Stimulated activated CD8-positive, alpha-beta memory T cell treated with anti-CD3 and anti-CD28 coated beads, Interleukin-4, amount 100 ng/mL, for 4 hours (primary cell): Measurements from ENCODE around the gene ELMO1.

Source experiments
- DNase-seq, 2 donors: peaks; one replicate each; pipeline ENCODE4 v3.0.0-alpha.2; 2020; ENCODE audit warnings: low read depth in 2 of 2, low spot score in 1 of 2

Gene ELMO1

DNA sequence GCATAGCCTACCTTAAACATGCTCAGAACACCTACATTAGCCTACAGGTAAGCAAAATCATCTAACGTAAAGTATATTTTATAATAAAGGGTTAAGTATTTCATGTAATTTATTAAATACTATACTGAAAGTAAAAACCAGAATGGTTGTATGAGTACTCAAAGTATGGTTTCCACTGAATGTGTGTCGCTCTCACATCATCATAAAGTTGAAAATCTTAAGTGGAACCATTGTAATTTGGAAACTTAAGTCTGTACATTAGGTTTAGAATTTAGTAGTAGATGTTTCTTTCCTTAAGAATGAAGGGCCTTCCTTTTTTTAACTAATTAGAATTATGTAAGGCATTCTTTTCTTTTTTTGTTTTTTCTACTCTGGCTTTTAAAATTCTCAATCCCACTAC is 484.4 kb downstream of the ELMO1 start:
- no peak for DNase-seq

DNA sequence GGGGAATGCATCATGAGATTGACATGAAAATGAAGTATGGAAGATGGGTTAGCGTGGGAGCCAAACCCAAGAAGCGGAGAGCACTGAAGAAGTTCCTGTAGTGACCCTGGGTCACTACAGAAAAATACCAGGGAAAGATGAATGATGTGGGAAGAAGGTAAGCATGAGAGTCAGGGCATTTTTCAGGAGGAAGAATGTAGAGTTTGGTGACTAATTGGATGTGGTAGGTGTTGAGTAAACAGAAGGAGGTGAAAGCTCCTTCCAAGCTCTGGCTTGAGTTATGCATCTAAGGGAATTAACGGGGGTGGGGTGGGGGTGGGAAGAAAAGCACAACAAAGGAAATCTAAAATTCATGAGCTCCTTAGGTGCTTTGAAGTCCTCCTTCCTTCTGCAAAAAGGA is 486.3 kb downstream of the ELMO1 start:
- no peak for DNase-seq

DNA sequence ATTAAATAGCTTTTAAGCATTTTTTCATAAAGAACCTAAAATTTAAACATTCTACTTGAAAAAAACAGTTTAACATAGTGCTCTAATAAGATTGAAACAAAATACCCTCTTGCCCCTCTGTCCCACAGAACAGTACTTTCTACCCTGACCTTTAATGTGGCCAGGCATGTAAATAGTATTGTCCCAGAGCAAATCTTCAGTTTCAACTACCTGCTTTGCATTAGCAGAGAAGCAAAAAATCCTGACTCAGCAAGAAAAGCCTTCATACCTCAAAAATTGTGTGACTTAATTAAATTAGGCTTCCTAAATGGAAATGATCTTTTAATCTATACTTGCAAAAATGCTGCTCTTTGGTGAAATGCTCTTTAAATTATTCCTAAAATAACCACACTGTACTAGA is 487.0 kb downstream of the ELMO1 start:
- DNase-seq = no peak

DNA sequence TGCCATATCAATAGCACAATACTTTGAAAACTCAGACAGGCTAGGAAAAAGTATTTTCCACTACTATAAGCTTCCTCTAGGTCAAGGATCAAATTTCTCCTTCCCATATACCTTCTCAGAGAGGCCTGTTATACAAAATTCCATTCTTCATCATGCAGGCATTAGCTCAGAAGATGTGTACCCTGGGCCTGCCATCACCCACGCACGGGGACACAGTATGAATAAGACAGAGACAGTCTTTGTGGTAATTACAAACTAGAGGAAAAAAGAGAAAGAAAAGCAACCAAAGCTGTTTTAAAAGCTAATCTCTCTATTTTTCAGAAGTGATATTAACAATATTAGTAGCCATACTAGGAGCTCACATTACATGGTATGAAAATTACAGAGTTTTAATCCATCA is 487.6 kb downstream of the ELMO1 start:
- no peak for DNase-seq

DNA sequence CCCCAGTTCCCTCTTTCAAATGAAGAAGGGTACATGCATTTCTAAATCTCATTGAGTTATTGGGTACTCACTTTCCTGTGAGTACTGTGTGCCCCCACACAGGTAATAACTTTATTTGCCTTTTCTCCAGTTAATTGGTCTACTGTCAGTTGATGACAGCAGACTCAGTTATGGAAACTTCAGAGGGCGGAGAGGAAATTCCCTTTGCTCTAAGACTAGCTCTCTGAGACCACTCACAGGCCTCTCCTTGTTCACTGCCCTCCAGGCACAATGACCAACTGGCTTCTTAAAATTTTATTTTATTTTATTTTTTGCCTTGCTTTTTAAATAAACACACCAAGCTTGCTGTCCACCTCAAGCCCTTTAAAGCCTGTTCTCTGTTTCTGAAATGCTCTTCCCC is 488.6 kb downstream of the ELMO1 start:
- no peak for DNase-seq

DNA sequence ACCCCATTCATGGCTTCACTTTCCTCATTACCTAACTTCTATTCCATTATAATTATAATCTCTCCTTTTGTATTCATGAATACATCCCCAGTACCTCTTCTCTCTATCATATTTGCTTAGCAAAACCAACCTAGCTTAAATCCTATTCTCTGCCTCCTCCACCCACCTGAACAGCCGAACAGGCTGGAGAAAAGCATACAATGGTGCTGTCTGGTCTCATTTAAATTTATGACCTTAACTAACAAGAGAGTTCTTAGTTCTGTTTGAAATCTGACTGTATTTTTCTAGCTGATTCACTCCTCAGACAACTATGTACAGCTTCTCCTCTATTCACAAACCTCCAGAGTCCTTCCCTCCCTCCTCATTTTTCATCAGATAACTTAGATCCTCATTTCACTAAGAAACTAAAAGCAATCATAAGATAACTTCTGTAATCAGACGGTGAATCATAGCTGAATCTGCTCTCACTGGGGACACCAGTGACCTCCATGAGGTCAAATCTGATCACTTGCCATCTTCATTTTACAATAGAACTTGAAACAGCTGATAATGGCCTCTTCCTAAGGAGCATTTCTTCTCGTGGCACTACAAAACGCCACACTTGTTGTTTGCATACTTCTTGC is 490.4 kb downstream of the ELMO1 start:
- DNase-seq = no peak

DNA sequence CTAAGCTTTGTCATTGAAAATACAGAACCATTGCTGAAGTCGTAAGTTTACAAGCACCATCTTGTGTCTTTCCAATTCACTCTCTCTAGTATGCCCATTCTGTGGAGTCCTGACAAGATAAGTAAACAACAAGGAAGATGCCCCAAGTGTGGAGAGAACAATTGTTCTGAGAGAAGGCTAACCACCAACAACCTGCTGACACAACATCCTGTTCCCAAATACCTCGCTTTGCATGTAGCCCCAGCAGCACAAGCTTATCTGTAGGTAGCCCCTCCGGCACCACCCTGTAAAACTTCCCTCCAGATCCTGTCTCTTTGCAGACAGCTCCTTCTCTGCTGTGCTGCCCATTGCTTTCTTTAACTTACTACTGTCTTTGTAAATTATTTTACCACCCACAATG is 491.0 kb downstream of the ELMO1 start:
- DNase-seq = no peak

DNA sequence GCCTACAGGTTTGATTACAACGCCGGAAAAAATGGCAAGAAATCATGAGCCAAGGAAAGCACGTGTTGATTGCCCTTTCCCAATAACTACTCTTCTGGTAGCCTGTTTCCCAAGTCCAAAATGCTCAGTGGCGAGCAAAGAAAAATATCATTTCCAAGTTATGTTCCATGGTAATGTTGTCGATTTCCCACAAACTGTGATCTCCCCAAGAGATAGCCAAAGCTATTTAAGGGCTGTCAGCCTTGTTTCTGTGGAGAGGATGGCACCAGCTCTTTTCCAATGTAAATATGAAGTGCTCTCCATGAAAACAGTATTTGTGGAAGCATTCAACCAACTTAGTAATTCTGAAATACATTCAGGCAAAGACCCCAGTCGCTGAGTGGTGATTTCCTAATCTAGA is 491.9 kb downstream of the ELMO1 start:
- DNase-seq = no peak

DNA sequence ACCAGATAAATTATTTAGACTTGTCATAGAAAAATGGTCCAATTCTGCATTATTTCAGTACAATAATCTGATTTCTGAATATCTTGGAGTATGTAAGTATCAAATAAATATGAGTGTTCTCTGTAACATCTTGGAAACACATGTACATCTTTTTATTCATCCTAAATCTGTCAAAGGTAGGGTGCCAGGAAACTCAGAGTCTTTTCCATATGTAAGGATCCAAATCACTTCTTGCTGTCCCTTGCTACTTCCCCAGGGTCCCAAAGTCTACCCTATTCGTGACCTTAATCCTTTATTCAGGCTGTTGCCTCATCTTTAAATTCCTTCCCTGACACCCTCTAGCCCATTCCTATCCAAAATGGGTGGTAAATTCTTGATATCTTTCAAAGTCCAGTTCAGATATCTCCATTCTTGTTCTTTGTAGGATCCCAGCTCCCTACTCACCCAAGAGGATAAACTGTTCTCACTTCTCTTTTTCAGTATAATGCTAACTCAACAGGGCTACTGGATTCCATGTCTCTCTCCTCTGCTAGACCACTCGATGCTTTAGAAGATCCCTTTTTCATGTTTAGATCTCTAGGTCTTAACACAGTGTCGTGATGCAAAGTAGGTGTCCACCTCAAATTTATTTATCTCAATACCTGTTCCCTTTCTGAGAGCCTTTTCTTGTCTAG is 493.1 kb downstream of the ELMO1 start:
- DNase-seq = no peak

DNA sequence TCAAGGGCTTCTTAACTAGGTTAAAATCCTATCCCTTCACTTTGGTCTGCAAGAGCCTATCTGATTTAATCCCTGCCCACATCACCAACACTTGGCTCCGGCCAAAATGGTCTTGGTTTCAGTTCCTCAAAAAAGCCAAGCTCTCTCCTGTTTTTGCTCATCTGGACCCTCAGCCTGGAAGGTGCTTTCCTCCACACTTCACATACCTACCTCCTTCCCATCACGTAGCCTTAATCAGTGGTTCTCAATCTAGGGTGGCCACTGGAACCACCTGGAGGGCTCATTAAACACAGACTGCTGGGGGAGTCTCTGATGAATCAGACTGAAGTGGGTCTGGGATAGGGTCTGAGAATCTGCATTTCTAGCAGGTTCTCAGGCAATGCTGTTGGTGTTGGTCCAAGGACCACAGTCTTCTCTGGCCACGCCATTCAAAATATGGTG is 497.4 kb downstream of the ELMO1 start:
- no peak for DNase-seq

DNA sequence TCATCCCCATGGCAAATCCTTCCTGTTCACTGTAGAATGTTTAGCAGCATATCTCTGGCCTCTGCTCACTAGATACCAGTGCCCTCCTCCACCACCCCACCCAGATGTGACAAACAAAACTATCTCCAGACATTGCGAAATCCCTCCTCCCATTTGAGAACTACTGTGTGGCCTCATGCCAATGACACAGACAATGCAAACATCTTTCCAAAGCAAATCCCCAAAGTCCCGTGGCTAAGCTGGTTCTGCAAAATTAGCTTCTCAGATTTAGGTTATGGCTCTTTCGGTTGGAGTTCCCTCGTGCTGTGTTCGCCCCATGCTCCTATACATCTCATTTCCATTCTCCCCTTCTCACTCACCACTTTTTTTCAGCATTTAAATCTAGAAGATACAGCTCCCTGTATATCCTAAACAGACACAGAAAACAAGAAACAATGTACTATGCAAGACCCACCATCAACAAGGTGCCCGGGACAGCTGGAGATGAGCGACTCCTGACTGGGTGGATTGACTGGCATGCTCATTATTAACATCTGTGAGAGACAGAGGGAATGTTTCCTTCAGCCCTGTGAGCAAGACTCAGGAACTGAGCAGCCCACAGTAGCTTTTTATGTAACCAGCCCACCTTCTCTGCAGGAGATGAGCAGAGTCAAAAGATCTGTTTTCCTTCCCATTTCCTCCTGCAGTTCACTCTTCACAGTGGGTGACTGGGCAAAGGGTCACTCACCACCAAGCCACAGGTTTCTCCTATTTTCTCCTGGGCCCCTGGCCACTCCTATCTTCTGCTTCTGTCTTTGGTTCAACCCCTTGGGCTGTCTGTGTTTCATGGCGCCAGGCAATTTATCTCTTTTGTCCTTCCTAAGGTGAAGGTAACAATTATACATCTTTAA is 498.7 kb downstream of the ELMO1 start:
- DNase-seq = no peak

DNA sequence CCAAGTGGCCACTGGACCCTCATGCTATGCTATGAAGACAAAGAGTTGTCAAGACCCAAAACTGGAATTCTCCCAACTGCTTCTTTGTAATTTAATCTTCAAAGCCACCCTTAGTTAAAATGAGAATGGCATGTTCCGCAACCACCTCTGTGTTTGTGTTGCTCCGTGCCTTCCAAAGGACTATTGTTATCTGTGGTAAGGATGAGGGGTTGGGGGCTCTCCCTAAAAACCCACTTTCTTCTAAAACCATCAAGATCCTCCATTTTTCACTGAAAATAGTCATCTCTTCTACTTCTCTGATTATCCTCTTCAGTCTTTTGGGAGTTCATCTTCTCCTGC is 502.3 kb downstream of the ELMO1 start:
- no peak for DNase-seq

DNA sequence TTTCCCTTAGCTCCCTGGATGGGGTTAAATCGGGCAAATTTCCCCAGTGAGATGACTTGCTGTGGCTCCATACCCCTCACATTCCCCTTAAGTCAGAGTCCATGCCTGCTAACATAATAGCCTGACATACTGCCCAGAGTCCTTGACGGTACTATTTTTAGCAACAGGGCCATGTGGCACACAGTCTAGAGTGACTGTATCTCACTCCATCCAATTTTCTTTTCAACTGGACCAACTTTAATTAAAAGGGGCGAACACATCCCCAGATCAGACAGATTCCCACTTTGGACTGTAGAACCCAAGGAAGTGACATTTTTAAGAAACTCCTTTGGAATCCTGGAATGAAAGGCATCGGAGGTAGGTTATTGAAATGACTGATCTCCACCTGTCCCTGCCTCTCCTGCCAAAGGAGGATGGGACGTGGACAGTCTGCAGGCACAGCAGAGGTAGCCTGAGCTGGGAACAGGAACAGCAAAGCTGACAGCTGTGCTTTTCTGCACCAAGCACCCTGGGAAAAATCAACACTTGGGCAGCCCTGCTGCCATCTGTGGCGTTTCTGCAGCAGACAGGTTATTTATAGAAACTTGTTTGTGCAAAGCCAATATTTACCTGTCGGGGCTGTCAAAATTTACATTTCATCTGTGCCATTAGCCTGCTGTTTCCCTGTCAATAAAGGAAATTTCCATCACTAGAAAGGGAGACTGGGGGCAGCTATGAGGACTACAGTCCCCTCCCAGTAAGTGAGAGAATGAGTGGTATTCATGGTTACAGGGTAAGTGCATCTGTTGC is 502.9 kb downstream of the ELMO1 start:
- no peak for DNase-seq

DNA sequence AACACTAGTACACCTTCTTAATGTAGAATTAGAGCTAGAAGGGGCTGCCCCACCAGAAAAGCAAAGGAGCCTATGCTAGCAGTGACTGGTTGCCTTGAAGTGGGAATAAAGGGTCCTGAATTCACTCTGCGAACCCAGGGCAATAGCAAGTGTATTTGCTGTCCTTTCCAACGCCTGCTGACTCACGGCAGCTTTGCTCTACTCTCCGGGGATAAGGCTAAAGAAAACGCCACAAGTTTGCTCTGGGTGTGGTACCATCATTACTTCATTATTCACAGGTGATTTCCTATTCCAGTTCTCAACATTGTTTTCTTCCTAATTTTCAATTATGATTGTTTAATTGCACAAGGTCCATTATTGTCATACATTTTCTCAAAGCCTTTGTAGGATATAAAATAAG is 503.8 kb downstream of the ELMO1 start:
- DNase-seq = no peak

DNA sequence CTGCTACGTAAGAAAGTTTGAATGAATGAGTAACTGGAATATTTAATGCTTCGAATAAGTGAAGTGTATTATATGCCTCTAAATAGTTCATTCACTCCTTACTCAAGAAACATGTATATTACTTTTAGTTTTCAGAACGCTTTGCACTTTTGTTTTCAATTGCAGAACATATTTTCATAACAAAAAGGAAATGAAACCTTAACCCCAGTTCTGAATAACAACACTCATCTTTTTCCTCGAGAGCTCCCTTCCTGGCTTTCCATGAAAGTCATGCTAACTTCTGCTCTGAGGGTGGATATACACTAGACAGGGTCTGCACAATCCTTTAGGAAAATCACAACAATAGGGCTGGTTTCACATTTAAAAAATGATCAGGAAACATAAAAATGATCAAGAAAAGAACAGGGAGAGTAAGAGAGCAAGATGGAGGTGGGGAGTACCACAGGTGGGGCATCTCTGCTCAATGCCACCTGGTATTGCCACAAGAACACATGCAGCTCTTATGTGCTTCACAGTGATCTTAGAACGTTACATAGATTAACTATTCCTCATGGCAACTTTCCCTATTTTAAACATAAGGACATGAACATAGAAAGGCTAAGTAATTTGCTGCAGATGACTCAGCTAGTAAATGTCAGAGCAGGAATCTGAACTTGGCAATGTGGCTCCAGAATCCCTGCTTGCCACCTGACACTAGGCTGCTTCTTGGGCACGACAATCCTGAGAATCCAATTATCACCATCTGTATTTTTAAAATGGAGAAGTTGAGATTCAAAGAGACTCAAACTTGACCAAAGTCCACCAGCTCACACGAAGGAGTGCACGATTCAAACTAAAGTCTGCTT is 504.9 kb downstream of the ELMO1 start:
- DNase-seq = no peak

DNA sequence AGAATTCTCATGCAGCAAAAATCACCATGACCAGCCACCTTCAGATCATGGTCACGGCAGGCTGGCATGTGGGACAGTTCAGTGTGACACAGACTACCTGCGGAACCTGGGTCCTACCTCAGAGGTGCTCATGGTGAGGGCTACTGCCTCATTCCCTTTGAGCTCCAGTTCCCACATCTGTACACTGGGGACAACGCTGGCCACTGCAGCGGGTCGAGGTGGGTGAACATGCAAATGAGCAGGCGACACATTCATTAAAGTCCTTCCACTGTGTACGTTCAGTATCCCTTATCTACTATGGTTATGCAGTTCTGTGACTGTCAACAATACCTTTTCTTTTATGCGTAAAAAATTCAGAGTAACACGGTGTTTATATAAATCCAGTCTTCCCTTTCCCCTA is 505.7 kb downstream of the ELMO1 start:
- no peak for DNase-seq

DNA sequence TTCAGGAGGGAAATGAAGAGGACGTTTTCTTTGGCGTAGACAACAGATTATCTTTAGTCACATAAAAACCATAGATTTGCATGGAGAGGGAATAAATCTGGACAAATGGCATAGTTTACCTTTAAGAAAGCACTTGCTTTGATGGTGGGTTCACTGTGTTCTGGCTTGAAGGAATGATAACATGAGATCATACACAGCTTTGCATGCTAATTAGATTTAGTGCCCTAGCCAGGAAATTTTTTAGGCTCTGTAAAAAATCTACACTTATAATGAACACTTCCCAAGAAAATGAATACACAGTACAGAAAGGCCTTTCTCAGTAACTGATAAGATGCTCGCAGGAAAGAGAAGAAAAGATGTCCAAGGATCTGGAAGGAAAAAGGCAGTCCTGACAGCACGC is 506.1 kb downstream of the ELMO1 start:
- no peak for DNase-seq

DNA sequence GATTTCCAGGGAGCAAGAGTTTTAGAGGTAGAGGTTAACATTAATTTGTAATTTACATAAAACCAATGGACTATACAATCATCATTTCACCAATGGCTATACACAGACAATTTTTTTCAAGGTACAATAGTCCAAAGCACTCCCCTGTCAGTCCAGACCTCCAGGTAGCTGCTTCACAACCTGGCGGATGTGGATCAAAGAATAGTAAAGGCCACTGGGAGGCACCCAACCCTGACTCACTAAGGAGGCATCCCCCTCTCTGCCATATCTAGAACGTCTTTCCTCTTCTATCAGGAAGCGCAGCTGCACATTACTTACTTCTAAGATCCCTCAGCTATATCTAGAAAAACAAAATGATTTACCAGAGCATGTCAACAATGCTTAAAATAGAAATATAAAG is 506.6 kb downstream of the ELMO1 start:
- no peak for DNase-seq

DNA sequence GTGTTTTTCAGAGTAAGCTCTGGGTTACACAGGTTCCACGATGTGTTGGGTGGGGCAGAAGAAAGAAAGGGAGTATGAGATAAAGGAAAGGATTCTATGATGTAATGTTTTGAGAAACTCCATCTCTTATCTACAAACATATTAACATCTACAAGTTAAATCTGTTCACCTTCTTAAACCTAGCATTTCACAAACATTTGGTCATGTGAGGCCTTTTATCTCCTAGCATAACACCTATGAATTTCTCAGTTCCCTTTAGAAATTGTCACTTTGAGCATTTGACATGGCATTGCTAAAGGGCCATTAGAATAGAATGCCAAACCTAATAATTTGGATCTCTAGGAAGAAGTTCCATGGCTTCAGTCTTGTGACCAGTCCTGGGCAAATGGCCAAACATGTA is 507.3 kb downstream of the ELMO1 start:
- DNase-seq = no peak

DNA sequence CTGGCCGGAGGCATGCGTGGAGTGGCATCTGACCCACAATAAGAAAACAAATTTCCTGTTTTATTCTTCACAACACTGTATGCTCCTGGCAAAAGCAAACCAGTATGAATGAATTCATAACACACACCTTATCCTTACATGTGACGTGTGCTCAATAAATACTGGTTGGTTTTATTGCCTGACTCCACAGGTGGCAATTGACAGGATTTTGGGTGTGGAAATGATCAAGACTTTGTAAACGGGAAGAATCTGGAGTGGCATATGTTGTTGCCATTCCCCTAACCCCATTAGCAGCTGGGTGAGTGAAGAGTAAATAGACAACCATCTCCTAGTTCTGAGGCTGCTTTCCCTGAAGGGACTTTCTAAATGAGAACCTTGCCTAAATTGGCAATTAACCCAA is 508.8 kb downstream of the ELMO1 start:
- DNase-seq = no peak
